Activated naive CD4-positive, alpha-beta T cell treated with Interleukin-2 at 50 U/mL for 16 hours (primary cell): Measurements from ENCODE around the gene RIMS1.
"Not testable (repeated sequence)": the region's sequence is repeated elsewhere in the genome, so short reads cannot be mapped to it uniquely, and the experiment has no call there.

ENCODE experiments used
- DNase-seq: peaks from one replicate; pipeline ENCODE4 v3.0.0-alpha.2; 2020

Gene RIMS1

GRCh38 chr6:72260489-72260888 is 374.1 kb downstream of the RIMS1 start:
- no peak for DNase-seq

DNA sequence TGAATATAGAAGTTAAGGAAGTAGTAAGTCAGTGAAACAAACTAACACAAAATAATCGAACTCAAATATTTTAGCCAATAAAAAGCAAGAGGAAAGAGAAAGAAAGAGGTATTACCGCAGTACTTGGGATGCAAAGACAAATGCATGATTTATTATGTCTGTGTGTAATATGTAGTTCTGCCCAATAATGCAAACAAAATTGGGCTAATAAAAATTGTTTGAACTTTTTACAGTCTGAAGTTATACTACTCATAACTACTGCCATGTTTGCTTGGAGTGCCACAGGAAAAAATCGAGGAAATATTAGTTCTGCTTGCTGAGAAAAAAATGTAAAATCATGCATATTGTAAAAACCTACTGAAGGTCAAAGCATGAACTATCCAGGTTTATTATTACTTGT is 375.2 kb downstream of the RIMS1 start:
- no peak for DNase-seq

DNA sequence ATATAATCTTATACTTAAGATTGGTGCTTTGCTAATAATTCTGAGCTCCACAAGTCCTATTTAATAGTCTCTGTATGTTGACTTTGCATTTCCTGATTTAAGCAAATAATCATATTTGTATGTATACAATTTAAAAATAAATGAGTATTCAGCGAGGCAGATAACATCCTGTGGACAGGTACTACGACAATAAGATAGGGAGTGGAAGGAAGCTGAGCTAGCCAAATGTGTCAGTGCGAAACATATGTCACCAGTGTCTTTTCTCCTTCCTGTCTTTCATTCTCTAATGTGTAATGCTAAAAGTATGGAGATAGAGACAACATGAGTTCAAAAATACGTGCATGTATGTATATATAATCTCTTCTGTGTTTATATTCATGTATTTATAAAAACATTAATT is 375.9 kb downstream of the RIMS1 start:
- no peak for DNase-seq

GRCh38 chr6:72267470-72267869 is 381.1 kb downstream of the RIMS1 start:
- DNase-seq, result no peak

DNA sequence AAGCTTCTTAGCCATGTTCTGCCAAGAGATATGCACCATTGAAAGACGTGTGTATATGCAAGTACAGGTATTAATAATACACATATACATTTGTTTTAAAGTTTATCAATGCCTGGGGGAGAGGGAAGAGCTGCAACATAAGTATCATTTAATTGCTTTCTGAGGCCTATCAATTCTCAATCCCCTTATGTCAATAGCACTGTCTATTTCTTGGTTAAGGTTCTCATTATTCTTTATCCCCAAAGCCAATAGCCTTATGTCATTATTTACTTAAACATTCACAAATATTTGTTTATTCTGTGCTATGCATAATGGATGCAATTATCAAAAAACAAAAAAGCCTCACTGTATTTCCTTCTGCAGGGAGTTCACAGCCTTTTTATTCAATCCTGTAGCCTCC is 385.2 kb downstream of the RIMS1 start:
- no peak for DNase-seq

GRCh38 chr6:72272958-72273357 is 386.6 kb downstream of the RIMS1 start:
- DNase-seq, result no peak

DNA sequence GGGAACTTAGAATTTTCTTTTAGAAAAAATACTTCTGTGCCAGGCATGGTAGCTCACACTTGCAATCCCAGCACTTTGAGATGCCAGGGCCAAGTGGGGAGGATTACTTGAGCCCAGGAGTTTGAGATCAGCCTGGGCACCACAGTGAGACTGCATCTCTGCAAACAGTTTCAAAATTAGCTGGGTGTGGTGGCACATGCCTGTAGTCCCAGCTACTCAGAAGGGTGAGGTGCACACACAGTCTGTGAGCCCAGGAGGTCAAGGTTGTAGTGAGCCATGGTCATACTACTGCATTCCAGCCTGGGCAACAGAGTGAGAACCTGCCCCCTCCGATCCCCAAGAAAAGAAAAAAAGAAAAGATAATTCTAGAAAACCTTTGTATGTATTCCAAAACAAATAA is 389.5 kb downstream of the RIMS1 start:
- no peak for DNase-seq

DNA sequence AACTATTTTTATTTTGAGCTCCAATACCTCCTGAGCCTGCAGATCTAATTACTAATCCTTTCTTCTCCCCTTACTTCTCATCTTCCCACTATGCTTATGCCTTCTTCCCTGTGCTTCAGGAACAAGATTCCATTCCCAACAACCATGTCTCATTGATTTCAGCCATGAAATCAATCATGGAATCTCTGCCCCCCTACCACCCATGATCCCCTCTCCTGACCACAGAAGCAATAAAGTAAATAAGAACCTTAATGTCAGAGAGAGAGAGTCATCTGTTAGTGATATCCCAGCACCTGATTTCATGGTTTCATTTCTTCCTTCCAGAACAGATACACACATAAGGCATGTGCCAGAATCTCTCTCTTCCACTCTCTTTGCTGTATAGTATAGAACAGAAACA is 395.9 kb downstream of the RIMS1 start:
- DNase-seq, result no peak

DNA sequence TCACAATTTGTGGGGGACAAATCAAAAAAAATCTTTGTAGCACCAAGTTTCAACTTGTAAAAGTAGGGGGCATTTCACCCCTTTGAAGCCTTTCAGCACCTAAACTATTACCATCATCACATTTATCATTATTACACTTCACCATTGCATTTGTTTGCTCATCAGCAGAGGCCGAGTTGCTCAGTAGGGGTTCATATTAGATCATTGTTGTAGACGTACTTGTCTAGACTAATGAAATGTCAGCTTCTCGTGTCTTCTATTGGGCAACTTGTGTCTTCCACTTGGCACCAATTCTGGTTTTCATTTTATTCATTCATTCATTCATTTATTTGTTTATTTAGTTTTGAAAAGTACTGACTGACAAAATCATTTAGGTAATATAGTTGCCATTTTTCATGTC is 397.2 kb downstream of the RIMS1 start:
- DNase-seq, result no peak

- no peak for DNase-seq
These were observed 400.6 kb downstream of the RIMS1 start for GRCh38 chr6:72286911-72287311.

GRCh38 chr6:72287801-72288200 is 401.5 kb downstream of the RIMS1 start:
- no peak for DNase-seq

GRCh38 chr6:72288592-72288991 is 402.2 kb downstream of the RIMS1 start:
- DNase-seq, result no peak

- no peak for DNase-seq
These were observed 404.3 kb downstream of the RIMS1 start for GRCh38 chr6:72290620-72291019.

DNA sequence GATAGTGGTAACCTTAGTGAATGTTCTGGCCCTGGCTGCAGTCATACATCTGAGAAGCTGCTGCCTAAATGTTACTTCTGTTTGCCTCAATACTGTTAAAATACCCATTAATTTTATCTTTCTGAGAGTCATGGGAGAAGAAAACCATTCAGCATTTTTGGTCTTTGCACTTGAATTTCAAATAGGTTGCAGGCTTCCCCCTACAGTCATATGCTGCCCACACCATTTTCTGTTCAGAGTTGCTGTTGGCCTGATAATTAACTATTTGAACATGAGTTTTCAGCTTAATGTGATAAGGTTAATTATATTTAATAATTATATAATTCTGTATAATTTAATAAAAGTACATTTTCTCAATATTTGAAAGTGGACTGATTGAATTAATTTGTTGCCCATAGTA is 410.0 kb downstream of the RIMS1 start:
- no peak for DNase-seq

DNA sequence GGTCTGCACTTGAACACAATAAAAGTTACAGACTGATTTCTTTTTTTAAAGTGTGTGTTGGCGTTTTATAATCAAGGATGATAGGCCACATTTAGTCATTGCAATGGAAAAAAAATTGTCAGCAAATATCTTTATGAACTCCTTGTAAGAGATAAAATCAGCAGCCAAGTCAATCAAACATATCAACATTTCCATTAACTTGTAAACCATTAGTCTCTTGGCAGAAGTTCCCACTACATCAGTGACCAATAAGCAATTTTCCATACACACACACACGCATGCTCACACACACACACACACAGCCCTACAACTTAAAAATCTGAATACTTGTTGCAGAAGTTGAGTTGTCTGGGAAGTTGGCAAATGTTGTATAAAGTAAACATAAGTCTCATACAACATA is 419.6 kb downstream of the RIMS1 start:
- DNase-seq, result no peak

DNA sequence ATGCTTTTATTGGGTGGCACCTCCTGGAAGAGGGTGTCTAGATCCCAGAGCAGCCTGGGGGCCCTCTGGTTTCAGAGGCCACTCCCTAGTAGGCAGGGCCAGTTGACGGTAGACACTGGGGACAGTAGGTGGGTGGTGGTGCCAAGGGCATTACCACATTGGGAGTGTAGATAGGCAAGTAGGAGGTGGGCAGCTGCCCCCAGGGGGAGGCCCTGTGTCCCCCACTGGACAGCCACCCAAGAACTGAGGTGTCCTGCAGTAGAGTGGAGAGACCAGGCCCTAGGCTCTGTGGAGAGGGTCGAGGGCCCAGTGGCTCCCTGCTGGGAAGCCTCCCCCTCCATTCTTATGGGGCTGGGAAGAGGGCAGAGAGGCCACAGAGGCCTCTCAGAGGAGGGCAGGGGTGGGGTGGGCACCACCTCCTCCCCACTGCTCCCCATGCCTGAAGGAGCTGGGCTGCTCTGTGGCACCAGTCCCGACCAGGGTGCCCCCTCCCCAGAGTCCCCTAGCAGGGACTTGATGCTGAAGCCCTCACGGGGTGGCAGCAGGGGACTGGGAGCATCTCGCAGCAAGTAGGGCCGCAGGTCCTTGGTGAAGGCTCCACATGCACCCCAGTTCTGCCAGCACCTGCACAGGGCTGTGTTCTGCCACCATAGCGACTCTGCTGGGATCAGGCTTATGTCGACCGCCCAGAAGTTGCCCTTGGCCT is 430.5 kb downstream of the RIMS1 start:
- no peak for DNase-seq

- no peak for DNase-seq
These were observed 435.4 kb downstream of the RIMS1 start for GRCh38 chr6:72321788-72322187.

DNA sequence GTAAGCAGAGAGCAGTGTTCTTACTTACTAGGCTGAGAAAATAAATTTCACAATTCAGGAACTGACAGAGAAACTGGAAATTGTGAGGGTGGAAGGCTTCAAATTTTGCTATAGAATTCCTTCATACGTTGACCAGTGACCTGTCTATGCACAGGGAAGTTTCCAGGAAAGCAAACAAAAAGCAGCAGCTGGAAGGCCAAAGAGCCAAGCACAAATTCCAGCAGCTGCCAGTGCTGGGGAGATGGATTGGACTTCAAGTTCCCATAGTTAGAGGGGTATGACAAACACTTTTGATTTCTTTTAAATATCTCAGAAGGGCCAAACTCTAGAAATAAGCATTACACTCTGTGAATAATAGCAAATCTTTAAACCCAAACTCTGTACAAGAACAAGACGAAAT is 436.4 kb downstream of the RIMS1 start:
- DNase-seq, result no peak

DNA sequence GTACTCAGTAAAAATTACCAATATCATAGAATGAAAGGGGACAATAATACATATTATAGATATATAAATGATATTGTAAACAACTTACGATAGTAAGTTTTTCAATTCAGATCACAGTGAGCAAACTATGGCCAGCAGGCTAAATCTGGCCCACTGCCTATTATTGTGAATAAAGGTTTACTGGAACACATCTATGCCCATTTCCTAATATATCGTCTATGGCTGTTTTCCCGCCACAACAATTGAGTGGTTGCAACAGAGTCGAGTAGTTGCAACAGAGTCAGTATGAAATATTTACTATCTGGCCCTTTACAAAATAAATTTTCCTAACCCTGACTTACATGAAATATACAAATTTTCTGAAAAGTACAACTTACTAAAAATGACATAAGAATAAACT is 438.2 kb downstream of the RIMS1 start:
- DNase-seq, result no peak

GRCh38 chr6:72328775-72329174 is 442.4 kb downstream of the RIMS1 start:
- DNase-seq, result no peak

- DNase-seq, result not testable (repeated sequence)
These were observed 448.9 kb downstream of the RIMS1 start for GRCh38 chr6:72335203-72335602.

- no peak for DNase-seq
These were observed 462.6 kb downstream of the RIMS1 start for GRCh38 chr6:72348926-72349325.

- DNase-seq, result no peak
These were observed 464.0 kb downstream of the RIMS1 start for GRCh38 chr6:72350296-72350881.

- DNase-seq, result no peak
These were observed 477.7 kb downstream of the RIMS1 start for GRCh38 chr6:72363844-72364740.
